SIG-M5 (cell line): ENCODE measurements around the gene KRT12.

Experiments used
- DNase-seq: peaks from one replicate; lab custom pipeline; 2025; lab: John Stamatoyannopoulos, UW

Gene KRT12

GRCh38 chr17:40843242-40843641 lies 23.8 kb downstream of the KRT12 start:
- no peak for DNase-seq

- no peak for DNase-seq
Observed at GRCh38 chr17:40841246-40841645, 25.8 kb downstream of the KRT12 start.

GRCh38 chr17:40839194-40839593 lies 27.8 kb downstream of the KRT12 start:
- no peak for DNase-seq

GRCh38 chr17:40836020-40836419 lies 31.0 kb downstream of the KRT12 start:
- DNase-seq: no peak

- no peak for DNase-seq
Observed at GRCh38 chr17:40833882-40834281, 33.1 kb downstream of the KRT12 start.

GRCh38 chr17:40832840-40833239 lies 34.2 kb downstream of the KRT12 start:
- no peak for DNase-seq

GRCh38 chr17:40830085-40830776 lies 36.8 kb downstream of the KRT12 start:
- DNase-seq: no peak

GRCh38 chr17:40828454-40829044 lies 38.5 kb downstream of the KRT12 start:
- no peak for DNase-seq

GRCh38 chr17:40827746-40828453 lies 39.1 kb downstream of the KRT12 start:
- no peak for DNase-seq

GRCh38 chr17:40825599-40825998 lies 41.4 kb downstream of the KRT12 start:
- DNase-seq: no peak

- DNase-seq: no peak
Observed at GRCh38 chr17:40824015-40824832, 42.8 kb downstream of the KRT12 start.

GRCh38 chr17:40822132-40822812 lies 44.8 kb downstream of the KRT12 start, which contains the start of gene KRT10:
TSS of gene KRT10 (minus strand) at chr17:40822614. CDS start at chr17:40822585, 29 bp downstream.
- DNase-seq: no peak

GRCh38 chr17:40821536-40821935 lies 45.5 kb downstream of the KRT12 start:
- no peak for DNase-seq

GRCh38 chr17:40820228-40820838 lies 46.7 kb downstream of the KRT12 start:
- no peak for DNase-seq

GRCh38 chr17:40819528-40820125 lies 47.4 kb downstream of the KRT12 start:
- DNase-seq: no peak

- no peak for DNase-seq
Observed at GRCh38 chr17:40818733-40819527, 48.1 kb downstream of the KRT12 start.

- no peak for DNase-seq
Observed at GRCh38 chr17:40818343-40818732, 48.7 kb downstream of the KRT12 start.

GRCh38 chr17:40817103-40817682 lies 49.8 kb downstream of the KRT12 start:
- DNase-seq: no peak

- DNase-seq: no peak
Observed at GRCh38 chr17:40816569-40816968, 50.5 kb downstream of the KRT12 start.

- DNase-seq: no peak
Observed at GRCh38 chr17:40815381-40815780, 51.6 kb downstream of the KRT12 start.
